NCI-H774 (cell line): ENCODE data around the gene ME2.
"Not testable (repeated sequence)": the region's sequence is repeated elsewhere in the genome, so short reads cannot be mapped to it uniquely, and the experiment has no call there.

Source experiments
- DNase-seq: peaks from one replicate; lab custom pipeline; 2025; lab: John Stamatoyannopoulos, UW

The ME2 gene

GRCh38 chr18:50878345-50879301 lies at the start of gene ME2:
TSS of gene ME2 (plus strand) at chr18:50879118. CDS start at chr18:50895821, 16,703 bp downstream.
- DNase-seq: peak; percentile 92

GRCh38 chr18:50829644-50830043 lies 49.3 kb upstream of the ME2 start:
- DNase-seq: no peak

GRCh38 chr18:50830544-50830943 lies 48.4 kb upstream of the ME2 start:
- DNase-seq: no peak

GRCh38 chr18:50832754-50833153 lies 46.2 kb upstream of the ME2 start:
- no peak for DNase-seq

GRCh38 chr18:50833496-50833895 lies 45.4 kb upstream of the ME2 start:
- not testable (repeated sequence) for DNase-seq

GRCh38 chr18:50836521-50836957 lies 42.4 kb upstream of the ME2 start:
- DNase-seq: peak; percentile 5

- no peak for DNase-seq
Measured at GRCh38 chr18:50839341-50839740, 39.6 kb upstream of the ME2 start.

- no peak for DNase-seq
Measured at GRCh38 chr18:50839996-50840395, 38.9 kb upstream of the ME2 start.

GRCh38 chr18:50842846-50843245 lies 36.1 kb upstream of the ME2 start:
- no peak for DNase-seq

GRCh38 chr18:50844554-50844953 lies 34.4 kb upstream of the ME2 start:
- DNase-seq: no peak

GRCh38 chr18:50844960-50845359 lies 34.0 kb upstream of the ME2 start:
- no peak for DNase-seq

- no peak for DNase-seq
Measured at GRCh38 chr18:50847192-50847591, 31.7 kb upstream of the ME2 start.

GRCh38 chr18:50848061-50848551 lies 30.8 kb upstream of the ME2 start:
- DNase-seq: no peak

GRCh38 chr18:50848991-50849390 lies 29.9 kb upstream of the ME2 start:
- DNase-seq: no peak

- DNase-seq: no peak
Measured at GRCh38 chr18:50849419-50849821, 29.5 kb upstream of the ME2 start.

GRCh38 chr18:50850307-50851065 lies 28.4 kb upstream of the ME2 start:
- no peak for DNase-seq

GRCh38 chr18:50853863-50854271 lies 25.1 kb upstream of the ME2 start:
- DNase-seq: no peak

GRCh38 chr18:50855976-50856757 lies 22.8 kb upstream of the ME2 start:
- no peak for DNase-seq

GRCh38 chr18:50857166-50857565 lies 21.8 kb upstream of the ME2 start:
- DNase-seq: not testable (repeated sequence)

GRCh38 chr18:50857694-50858093 lies 21.2 kb upstream of the ME2 start:
- DNase-seq: no peak

GRCh38 chr18:50859793-50860555 lies 18.9 kb upstream of the ME2 start:
- DNase-seq: no peak
